ENCODE results near the gene AHDC1.

AHDC1 gene

GRCh38 chr1:27602462-27603308, 1.3 kb downstream of the AHDC1 start:
- peak overlapping the region; percentile 82 for H3K4me3 ChIP-seq (ENCODE audit: low read length)
- no peak for DNase-seq (ENCODE audit: low read depth, low spot score)

- DNase-seq (ENCODE audit: low read depth, low spot score) = no peak
- no peak overlapping the region for H3K4me3 ChIP-seq (ENCODE audit: low read length)
These were observed 2.0 kb downstream of the AHDC1 start for GRCh38 chr1:27601771-27602461.

GRCh38 chr1:27601321-27601770, 2.6 kb downstream of the AHDC1 start:
- no peak for DNase-seq (ENCODE audit: low read depth, low spot score)
- no peak overlapping the region for H3K4me3 ChIP-seq (ENCODE audit: low read length)

GRCh38 chr1:27600498-27601175, 3.3 kb downstream of the AHDC1 start:
- DNase-seq (ENCODE audit: low read depth, low spot score) = no peak
- H3K4me3 ChIP-seq (ENCODE audit: low read length) = no peak overlapping the region

- no peak for DNase-seq (ENCODE audit: low read depth, low spot score)
- no peak overlapping the region for H3K4me3 ChIP-seq (ENCODE audit: low read length)
These were observed 4.1 kb downstream of the AHDC1 start for GRCh38 chr1:27599605-27600497.

- no peak overlapping the region for H3K4me3 ChIP-seq (ENCODE audit: low read length)
These were observed 4.9 kb downstream of the AHDC1 start for GRCh38 chr1:27598902-27599528.

GRCh38 chr1:27598295-27598687, 5.7 kb downstream of the AHDC1 start:
- no peak overlapping the region for H3K4me3 ChIP-seq (ENCODE audit: low read length)
- DNase-seq (ENCODE audit: low read depth, low spot score) = no peak

More at GRCh38 chr1:27598902-27599528, 4.9 kb downstream of the AHDC1 start:
- DNase-seq (ENCODE audit: low read depth, low spot score) = peak; percentile 48

- no peak overlapping the region for H3K4me3 ChIP-seq (ENCODE audit: low read length)
- DNase-seq (ENCODE audit: low read depth, low spot score) = no peak
These were observed 6.2 kb downstream of the AHDC1 start for GRCh38 chr1:27597516-27598294.

- H3K4me3 ChIP-seq (ENCODE audit: low read length) = no peak overlapping the region
- DNase-seq (ENCODE audit: low read depth, low spot score) = no peak
These were observed 7.0 kb downstream of the AHDC1 start for GRCh38 chr1:27596986-27597385.

GRCh38 chr1:27596261-27596660, 7.7 kb downstream of the AHDC1 start:
- no peak overlapping the region for H3K4me3 ChIP-seq (ENCODE audit: low read length)

GRCh38 chr1:27595597-27595996, 8.3 kb downstream of the AHDC1 start:
- no peak overlapping the region for H3K4me3 ChIP-seq (ENCODE audit: low read length)
- no peak for DNase-seq (ENCODE audit: low read depth, low spot score)

More at GRCh38 chr1:27596261-27596660, 7.7 kb downstream of the AHDC1 start:
- DNase-seq (ENCODE audit: low read depth, low spot score) = no peak

GRCh38 chr1:27594564-27595510, 9.1 kb downstream of the AHDC1 start:
- no peak for DNase-seq (ENCODE audit: low read depth, low spot score)
- no peak overlapping the region for H3K4me3 ChIP-seq (ENCODE audit: low read length)

GRCh38 chr1:27593678-27594563, 10.0 kb downstream of the AHDC1 start:
- no peak overlapping the region for H3K4me3 ChIP-seq (ENCODE audit: low read length)
- no peak for DNase-seq (ENCODE audit: low read depth, low spot score)

GRCh38 chr1:27592931-27593677, 10.8 kb downstream of the AHDC1 start:
- no peak for DNase-seq (ENCODE audit: low read depth, low spot score)
- no peak overlapping the region for H3K4me3 ChIP-seq (ENCODE audit: low read length)
